SIG-M5 treated with dmso at 0.1 percent for 504 hours (cell line): ENCODE data around the gene CYP2A6.
"Not testable (repeated sequence)": the region's sequence is repeated elsewhere in the genome, so short reads cannot be mapped to it uniquely, and the experiment has no call there.

Experiments used
- DNase-seq: peaks from one replicate; lab custom pipeline; 2025; ENCODE audit not compliant: unreplicated experiment; lab: John Stamatoyannopoulos, UW

Gene CYP2A6

GRCh38 chr19:40850277-40850676, at the start of gene CYP2A6:
Gene CYP2A6 (minus strand): TSS chr19:40850447. CDS start chr19:40850426, 21 bp downstream.
- not testable (repeated sequence) for DNase-seq

GRCh38 chr19:40899964-40900363, 49.7 kb upstream of the CYP2A6 start:
- DNase-seq: peak; percentile 63

GRCh38 chr19:40896843-40897789, 46.9 kb upstream of the CYP2A6 start:
- peak; percentile 47 for DNase-seq

GRCh38 chr19:40896418-40896796, 46.2 kb upstream of the CYP2A6 start:
- no peak for DNase-seq

- no peak for DNase-seq
These were observed 42.9 kb upstream of the CYP2A6 start for GRCh38 chr19:40893112-40893511.

- DNase-seq: no peak
These were observed 39.1 kb upstream of the CYP2A6 start for GRCh38 chr19:40889366-40889765.

GRCh38 chr19:40888191-40888590, 37.9 kb upstream of the CYP2A6 start:
- DNase-seq: no peak

- DNase-seq: not testable (repeated sequence)
These were observed 34.1 kb upstream of the CYP2A6 start for GRCh38 chr19:40884187-40884931.

- not testable (repeated sequence) for DNase-seq
These were observed 31.8 kb upstream of the CYP2A6 start, which contains the start of gene CYP2A7 for GRCh38 chr19:40882062-40882461. Gene CYP2A7 (minus strand): TSS chr19:40882231. CDS start chr19:40882210, 21 bp downstream.

GRCh38 chr19:40879349-40879748, 29.1 kb upstream of the CYP2A6 start:
- not testable (repeated sequence) for DNase-seq

- peak; percentile 59 for DNase-seq
These were observed 25.3 kb upstream of the CYP2A6 start for GRCh38 chr19:40875526-40875951.

- not testable (repeated sequence) for DNase-seq
These were observed 24.6 kb upstream of the CYP2A6 start for GRCh38 chr19:40874874-40875273.

- DNase-seq: not testable (repeated sequence)
These were observed 23.6 kb upstream of the CYP2A6 start for GRCh38 chr19:40873873-40874272.

- no peak for DNase-seq
These were observed 22.0 kb upstream of the CYP2A6 start for GRCh38 chr19:40872209-40872608.

- no peak for DNase-seq
These were observed 17.5 kb upstream of the CYP2A6 start for GRCh38 chr19:40867701-40868100.

- not testable (repeated sequence) for DNase-seq
These were observed 14.7 kb upstream of the CYP2A6 start for GRCh38 chr19:40864739-40865496.

- DNase-seq: no peak
These were observed 12.5 kb upstream of the CYP2A6 start for GRCh38 chr19:40862785-40863184.

GRCh38 chr19:40862333-40862732, 12.1 kb upstream of the CYP2A6 start:
- no peak for DNase-seq

GRCh38 chr19:40858109-40858508, 7.9 kb upstream of the CYP2A6 start:
- DNase-seq: no peak

- not testable (repeated sequence) for DNase-seq
These were observed 2.4 kb upstream of the CYP2A6 start for GRCh38 chr19:40852467-40853152.
